ENCODE data around the gene ZNF254.

Gene ZNF254

DNA sequence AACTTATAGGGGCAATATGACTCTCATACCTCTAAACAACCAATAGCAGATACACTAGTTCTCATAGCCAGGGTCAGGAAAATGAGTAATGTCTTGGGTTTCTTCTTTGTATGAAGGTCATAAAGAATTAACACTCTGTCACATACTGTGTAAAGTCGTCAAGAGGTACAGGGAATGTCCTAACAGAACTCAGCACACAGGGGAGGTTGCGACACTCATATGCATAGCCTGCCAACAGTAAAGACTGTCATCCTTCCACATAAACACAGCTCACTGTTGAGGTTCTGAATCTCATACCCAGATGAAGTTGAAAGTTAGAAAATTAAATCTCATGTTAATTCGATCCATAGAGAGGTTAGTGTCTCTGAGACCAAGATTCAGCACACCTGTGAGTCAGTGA lies 34.2 kb upstream of the ZNF254 start:
- TF ChIP-seq, protein P1, sequence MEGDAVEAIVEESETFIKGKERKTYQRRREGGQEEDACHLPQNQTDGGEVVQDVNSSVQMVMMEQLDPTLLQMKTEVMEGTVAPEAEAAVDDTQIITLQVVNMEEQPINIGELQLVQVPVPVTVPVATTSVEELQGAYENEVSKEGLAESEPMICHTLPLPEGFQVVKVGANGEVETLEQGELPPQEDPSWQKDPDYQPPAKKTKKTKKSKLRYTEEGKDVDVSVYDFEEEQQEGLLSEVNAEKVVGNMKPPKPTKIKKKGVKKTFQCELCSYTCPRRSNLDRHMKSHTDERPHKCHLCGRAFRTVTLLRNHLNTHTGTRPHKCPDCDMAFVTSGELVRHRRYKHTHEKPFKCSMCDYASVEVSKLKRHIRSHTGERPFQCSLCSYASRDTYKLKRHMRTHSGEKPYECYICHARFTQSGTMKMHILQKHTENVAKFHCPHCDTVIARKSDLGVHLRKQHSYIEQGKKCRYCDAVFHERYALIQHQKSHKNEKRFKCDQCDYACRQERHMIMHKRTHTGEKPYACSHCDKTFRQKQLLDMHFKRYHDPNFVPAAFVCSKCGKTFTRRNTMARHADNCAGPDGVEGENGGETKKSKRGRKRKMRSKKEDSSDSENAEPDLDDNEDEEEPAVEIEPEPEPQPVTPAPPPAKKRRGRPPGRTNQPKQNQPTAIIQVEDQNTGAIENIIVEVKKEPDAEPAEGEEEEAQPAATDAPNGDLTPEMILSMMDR (conservative IDR thresholded peaks at IDR 0.05; ENCODE audit: low read depth, low read length) = no peak
- peak; percentile 47 for DNase-seq (ENCODE audit: low read depth)
- H3K4me3 ChIP-seq (ENCODE audit: low read depth, low read length) = no peak overlapping the region

DNA sequence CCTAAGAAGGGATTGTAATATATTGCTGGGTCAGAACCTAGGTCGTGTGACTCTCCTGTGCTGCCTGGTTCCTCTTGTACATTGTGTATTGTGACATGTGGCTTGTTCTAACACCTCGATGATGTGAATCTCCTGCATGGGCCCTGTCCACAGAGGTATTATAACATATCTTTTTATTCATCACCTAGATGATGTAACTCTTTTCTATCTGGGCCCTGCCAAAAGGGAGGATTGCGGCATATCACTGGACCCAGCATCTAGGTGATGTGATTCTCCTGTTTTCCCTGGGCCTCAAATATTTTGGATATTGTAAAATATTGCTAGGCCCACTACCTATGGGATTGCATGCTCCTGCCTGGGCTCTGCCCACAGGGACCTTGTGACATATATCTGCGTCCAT lies 33.4 kb upstream of the ZNF254 start:
- TF ChIP-seq, protein P1 (conservative IDR thresholded peaks at IDR 0.05; ENCODE audit: low read depth, low read length) = no peak

DNA sequence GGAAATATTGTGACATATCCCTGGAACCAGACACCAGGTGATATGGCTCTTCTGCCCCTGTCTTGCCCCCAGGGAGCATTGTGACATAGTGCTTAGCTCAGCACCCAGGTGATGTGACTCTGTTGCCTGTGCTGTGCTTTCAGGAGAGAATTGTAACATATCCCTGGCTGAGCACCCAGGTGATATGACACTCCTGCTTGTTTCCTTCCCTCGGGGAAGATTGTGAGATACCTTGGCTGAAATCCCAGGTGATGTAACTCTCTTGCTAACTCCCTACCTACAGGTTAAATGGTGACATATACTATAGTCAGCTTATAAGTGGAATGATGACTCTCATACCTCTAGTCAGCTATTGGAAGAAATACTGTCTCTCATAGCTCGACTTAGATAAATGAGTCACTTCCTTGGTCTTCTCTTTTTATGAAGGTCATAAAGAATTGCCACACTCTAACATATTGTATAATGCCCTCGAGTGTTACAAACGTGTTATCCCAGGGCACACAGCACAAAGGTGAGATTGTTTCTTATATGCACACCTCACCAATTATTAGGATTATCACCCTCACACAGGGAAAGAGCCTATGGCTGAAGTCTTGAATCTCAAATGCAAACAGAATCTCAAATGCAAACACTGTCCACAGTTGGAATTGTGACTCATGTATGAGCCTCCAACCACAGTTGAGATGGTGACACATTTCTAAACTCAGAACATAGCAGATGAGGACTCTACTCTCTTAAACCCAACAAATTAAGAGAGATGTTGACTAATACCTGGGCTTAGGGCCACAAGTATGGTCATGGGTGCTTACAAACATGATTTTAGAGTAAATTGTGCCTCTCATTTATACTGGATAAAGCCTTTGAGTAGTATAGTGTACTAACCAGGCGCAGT lies 32.7 kb upstream of the ZNF254 start:
- DNase-seq (ENCODE audit: low read depth) = peak; percentile 68
- H3K4me3 ChIP-seq (ENCODE audit: low read depth, low read length) = no peak overlapping the region
- TF ChIP-seq, protein P1 (conservative IDR thresholded peaks at IDR 0.05; ENCODE audit: low read depth, low read length) = no peak

More for the DNA sequence above, 33.4 kb upstream of the ZNF254 start:
- no peak for DNase-seq (ENCODE audit: low read depth)
- H3K4me3 ChIP-seq (ENCODE audit: low read depth, low read length) = no peak overlapping the region

DNA sequence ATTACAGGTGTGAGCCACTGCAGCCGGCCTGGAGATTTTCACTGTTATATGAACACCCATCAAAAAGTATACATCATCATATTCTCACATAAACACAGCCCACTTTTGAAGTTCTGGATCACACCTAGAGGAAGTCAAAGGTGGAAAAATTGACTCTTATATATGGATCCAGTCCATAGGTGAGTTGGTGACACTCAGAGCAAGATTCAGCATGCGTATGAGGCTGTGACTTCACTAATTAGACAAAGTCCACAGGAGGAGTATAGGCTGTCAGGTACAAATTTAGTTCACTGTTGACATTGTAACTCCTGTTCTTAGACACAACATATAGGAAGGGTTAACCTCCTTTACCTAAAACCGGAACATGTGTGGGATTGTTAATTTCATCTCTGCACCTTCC lies 31.4 kb upstream of the ZNF254 start:
- no peak for DNase-seq (ENCODE audit: low read depth)
- H3K4me3 ChIP-seq (ENCODE audit: low read depth, low read length) = no peak overlapping the region
- TF ChIP-seq, protein P1 (conservative IDR thresholded peaks at IDR 0.05; ENCODE audit: low read depth, low read length) = no peak

DNA sequence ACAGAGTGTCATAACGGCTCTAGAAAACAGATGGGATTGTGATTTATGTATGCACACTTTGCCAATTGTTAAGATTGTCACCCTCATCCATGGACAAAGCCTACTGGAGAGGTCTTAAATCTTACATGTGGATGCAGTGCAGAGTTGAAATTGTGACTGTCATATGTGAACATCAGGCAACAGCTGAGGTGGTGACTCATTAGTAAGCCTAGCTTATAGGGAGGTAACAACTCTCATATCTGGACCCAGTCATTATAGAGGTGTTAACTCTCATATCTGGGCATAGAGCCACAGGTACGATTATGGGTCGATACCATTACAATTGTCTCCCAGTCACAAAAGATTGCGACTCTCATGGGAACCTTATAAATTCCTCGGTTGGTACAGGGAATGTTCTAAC lies 29.8 kb upstream of the ZNF254 start:
- H3K4me3 ChIP-seq (ENCODE audit: low read depth, low read length) = no peak overlapping the region
- TF ChIP-seq, protein P1 (conservative IDR thresholded peaks at IDR 0.05; ENCODE audit: low read depth, low read length) = no peak
- no peak for DNase-seq (ENCODE audit: low read depth)

DNA sequence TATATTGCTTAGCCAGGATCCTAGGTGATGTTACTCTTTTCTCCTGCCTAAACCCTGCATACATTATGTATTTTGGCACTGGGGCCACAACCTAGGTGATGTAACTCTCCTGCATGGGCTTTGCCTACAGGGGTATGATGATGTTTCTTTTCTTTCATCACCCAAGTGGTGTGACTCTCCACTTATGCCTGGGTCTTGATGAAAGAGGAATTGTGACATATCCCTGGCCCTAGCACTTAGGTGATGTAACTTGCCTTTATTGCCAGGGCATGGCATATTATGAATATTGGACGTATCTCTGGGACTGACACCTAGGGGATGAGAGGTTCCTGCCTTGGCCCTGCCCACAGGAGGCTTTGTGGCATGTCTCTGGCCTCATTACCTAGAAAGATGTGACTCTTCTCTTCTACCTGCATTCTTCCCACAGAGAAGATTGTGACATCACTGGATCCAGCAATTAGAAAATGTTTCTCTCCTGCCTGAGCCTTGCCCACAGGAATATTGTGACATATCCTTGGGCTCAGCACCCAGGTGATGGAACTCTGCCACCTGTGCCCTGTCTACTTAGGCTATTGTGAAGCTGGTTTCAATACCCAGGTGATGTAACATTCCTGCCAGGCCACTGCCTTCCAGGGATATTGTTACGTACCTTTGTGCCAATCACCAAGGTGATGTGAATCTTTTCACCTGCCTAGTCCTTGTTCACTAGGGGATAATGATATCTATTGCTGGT lies 27.3 kb upstream of the ZNF254 start:
- TF ChIP-seq, protein P1 (conservative IDR thresholded peaks at IDR 0.05; ENCODE audit: low read depth, low read length) = no peak
- no peak for DNase-seq (ENCODE audit: low read depth)
- no peak overlapping the region for H3K4me3 ChIP-seq (ENCODE audit: low read depth, low read length)

All from choroid plexus epithelial cell (primary cell).